ENCODE results near the gene FAM3B. TPM values are rescaled to one million over a fixed set of nuclear protein-coding genes. Genes with fewer than 3 reads are reported as not detected.

FAM3B gene
- total RNA-seq, 1 donor = not detected

GRCh38 chr21:41397471-41397891 is 80.9 kb downstream of the FAM3B start:
- H3K4me3 ChIP-seq (ENCODE audit: low read depth, low read length) = no peak overlapping the region
- DNase-seq (ENCODE audit: low read depth) = no peak
- TF ChIP-seq CTCF (IDR thresholded peaks at IDR 0.05; ENCODE audit: insufficient read depth, low read depth, low read length) = no peak

- TF ChIP-seq CTCF (IDR thresholded peaks at IDR 0.05; ENCODE audit: insufficient read depth, low read depth, low read length) = no peak
- no peak for DNase-seq (ENCODE audit: low read depth)
- H3K4me3 ChIP-seq (ENCODE audit: low read depth, low read length) = no peak overlapping the region
Observed at GRCh38 chr21:41398251-41398650, 81.7 kb downstream of the FAM3B start.

- TF ChIP-seq CTCF (IDR thresholded peaks at IDR 0.05; ENCODE audit: insufficient read depth, low read depth, low read length) = no peak
- no peak for DNase-seq (ENCODE audit: low read depth)
Observed at GRCh38 chr21:41398831-41399230, 82.2 kb downstream of the FAM3B start.

GRCh38 chr21:41399246-41399800 is 82.7 kb downstream of the FAM3B start:
- no peak for TF ChIP-seq CTCF (IDR thresholded peaks at IDR 0.05; ENCODE audit: insufficient read depth, low read depth, low read length)
- DNase-seq (ENCODE audit: low read depth) = no peak
- H3K4me3 ChIP-seq (ENCODE audit: low read depth, low read length) = no peak overlapping the region

More at GRCh38 chr21:41398831-41399230, 82.2 kb downstream of the FAM3B start:
- H3K4me3 ChIP-seq (ENCODE audit: low read depth, low read length) = no peak overlapping the region

- no peak for DNase-seq (ENCODE audit: low read depth)
- no peak overlapping the region for H3K4me3 ChIP-seq (ENCODE audit: low read depth, low read length)
- no peak for TF ChIP-seq CTCF (IDR thresholded peaks at IDR 0.05; ENCODE audit: insufficient read depth, low read depth, low read length)
Observed at GRCh38 chr21:41402231-41402630, 85.6 kb downstream of the FAM3B start.

- no peak for TF ChIP-seq CTCF (IDR thresholded peaks at IDR 0.05; ENCODE audit: insufficient read depth, low read depth, low read length)
- DNase-seq (ENCODE audit: low read depth) = no peak
- no peak overlapping the region for H3K4me3 ChIP-seq (ENCODE audit: low read depth, low read length)
Observed at GRCh38 chr21:41402796-41403195, 86.2 kb downstream of the FAM3B start.

GRCh38 chr21:41403331-41403730 is 86.7 kb downstream of the FAM3B start:
- DNase-seq (ENCODE audit: low read depth) = no peak
- no peak for TF ChIP-seq CTCF (IDR thresholded peaks at IDR 0.05; ENCODE audit: insufficient read depth, low read depth, low read length)
- H3K4me3 ChIP-seq (ENCODE audit: low read depth, low read length) = no peak overlapping the region

Data from fibroblast of villous mesenchyme (primary cell).